GM21447 (cell line): ENCODE results near the gene RASSF6.
"Not testable (repeated sequence)": the region's sequence is repeated elsewhere in the genome, so short reads cannot be mapped to it uniquely, and the experiment has no call there.

Source experiments
- ATAC-seq: cut with Tn5 transposase; IDR thresholded peaks from one replicate; pipeline ENCODE4 v1.9.1; 2021; ENCODE audit not compliant: unreplicated experiment

The RASSF6 gene

GRCh38 chr4:73613130-73613529 is 7.1 kb downstream of the RASSF6 start:
- ATAC-seq, result no peak

- ATAC-seq, result no peak
Observed at GRCh38 chr4:73612032-73612431, 8.2 kb downstream of the RASSF6 start.

GRCh38 chr4:73609706-73610105 is 10.5 kb downstream of the RASSF6 start:
- no peak for ATAC-seq

- ATAC-seq, result no peak
Observed at GRCh38 chr4:73608689-73609594, 11.3 kb downstream of the RASSF6 start.

GRCh38 chr4:73607375-73608033 is 12.7 kb downstream of the RASSF6 start:
- ATAC-seq, result peak; percentile 28

- ATAC-seq, result peak; percentile 80
Observed at GRCh38 chr4:73606465-73606974, 13.7 kb downstream of the RASSF6 start.

- ATAC-seq, result no peak
Observed at GRCh38 chr4:73603854-73604584, 16.2 kb downstream of the RASSF6 start.

GRCh38 chr4:73603271-73603710 is 16.9 kb downstream of the RASSF6 start:
- ATAC-seq, result peak; percentile 30

- no peak for ATAC-seq
Observed at GRCh38 chr4:73600954-73601353, 19.3 kb downstream of the RASSF6 start.

GRCh38 chr4:73599182-73599581 is 21.1 kb downstream of the RASSF6 start:
- ATAC-seq, result no peak

GRCh38 chr4:73597594-73597993 is 22.6 kb downstream of the RASSF6 start:
- ATAC-seq, result no peak

- not testable (repeated sequence) for ATAC-seq
Observed at GRCh38 chr4:73597183-73597582, 23.1 kb downstream of the RASSF6 start.

- ATAC-seq, result no peak
Observed at GRCh38 chr4:73596001-73596400, 24.2 kb downstream of the RASSF6 start.

GRCh38 chr4:73593631-73594241 is 26.5 kb downstream of the RASSF6 start:
- ATAC-seq, result no peak

- ATAC-seq, result peak; percentile 89
Observed at GRCh38 chr4:73589887-73590801, 30.1 kb downstream of the RASSF6 start.

- peak; percentile 28 for ATAC-seq
Observed at GRCh38 chr4:73589261-73589847, 30.9 kb downstream of the RASSF6 start.

GRCh38 chr4:73588613-73589012 is 31.6 kb downstream of the RASSF6 start:
- ATAC-seq, result no peak

- ATAC-seq, result no peak
Observed at GRCh38 chr4:73586666-73587065, 33.6 kb downstream of the RASSF6 start.

GRCh38 chr4:73586040-73586439 is 34.2 kb downstream of the RASSF6 start:
- no peak for ATAC-seq
